ENCODE measurements around the gene IL18R1.

DNA sequence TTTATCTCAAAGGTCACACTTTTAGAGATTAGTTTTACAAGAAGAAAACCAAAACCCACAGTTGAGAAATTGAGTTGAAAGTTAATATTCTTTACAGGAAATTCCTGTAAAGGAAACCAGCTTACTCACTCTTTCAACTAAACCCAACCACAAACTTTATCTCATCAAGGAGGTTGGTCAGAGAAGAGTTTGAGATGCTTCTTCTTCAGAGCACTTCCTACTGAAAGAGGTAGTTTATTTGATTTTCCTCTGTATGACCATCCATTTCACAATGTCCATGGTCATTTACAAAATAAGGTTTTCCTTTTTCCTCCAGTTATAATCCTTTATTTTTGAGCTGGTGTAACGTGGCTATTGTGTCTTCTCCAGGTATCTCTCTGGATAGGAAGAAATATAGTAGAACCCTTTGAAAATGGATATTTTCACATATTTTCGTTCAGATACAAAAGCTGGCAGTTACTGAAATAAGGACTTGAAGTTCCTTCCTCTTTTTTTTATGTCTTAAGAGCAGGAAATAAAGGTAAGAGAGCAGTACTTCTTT, 62.9 kb downstream of the IL18R1 start:
- TF ChIP-seq, protein P1, sequence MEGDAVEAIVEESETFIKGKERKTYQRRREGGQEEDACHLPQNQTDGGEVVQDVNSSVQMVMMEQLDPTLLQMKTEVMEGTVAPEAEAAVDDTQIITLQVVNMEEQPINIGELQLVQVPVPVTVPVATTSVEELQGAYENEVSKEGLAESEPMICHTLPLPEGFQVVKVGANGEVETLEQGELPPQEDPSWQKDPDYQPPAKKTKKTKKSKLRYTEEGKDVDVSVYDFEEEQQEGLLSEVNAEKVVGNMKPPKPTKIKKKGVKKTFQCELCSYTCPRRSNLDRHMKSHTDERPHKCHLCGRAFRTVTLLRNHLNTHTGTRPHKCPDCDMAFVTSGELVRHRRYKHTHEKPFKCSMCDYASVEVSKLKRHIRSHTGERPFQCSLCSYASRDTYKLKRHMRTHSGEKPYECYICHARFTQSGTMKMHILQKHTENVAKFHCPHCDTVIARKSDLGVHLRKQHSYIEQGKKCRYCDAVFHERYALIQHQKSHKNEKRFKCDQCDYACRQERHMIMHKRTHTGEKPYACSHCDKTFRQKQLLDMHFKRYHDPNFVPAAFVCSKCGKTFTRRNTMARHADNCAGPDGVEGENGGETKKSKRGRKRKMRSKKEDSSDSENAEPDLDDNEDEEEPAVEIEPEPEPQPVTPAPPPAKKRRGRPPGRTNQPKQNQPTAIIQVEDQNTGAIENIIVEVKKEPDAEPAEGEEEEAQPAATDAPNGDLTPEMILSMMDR (IDR thresholded peaks at IDR 0.05) = no peak
- no peak for TF ChIP-seq POLR2A (IDR thresholded peaks at IDR 0.05)
